ENCODE results near the gene MYLK4. TPM values are rescaled to one million over a fixed set of nuclear protein-coding genes. Genes with fewer than 3 reads are reported as not detected.

MYLK4 gene
- total and polyA plus RNA-seq, 2 donors (not counting 3 experiments of a cell fraction or from before 2014, with no cell fraction given), result 0.41 to 0.62 TPM

- H2AFZ ChIP-seq (ENCODE audit: low read depth, low read length), result peak overlapping the region; percentile 15
- no peaks in the 10 kb centered on the region for H4K20me1 ChIP-seq (replicated peaks; ENCODE audit: control insufficient read depth, extremely low read depth, insufficient read depth, low read length)
- H3K36me3 ChIP-seq (ENCODE audit: control insufficient read depth in 2 of 2, extremely low read depth in 1 of 2, insufficient read depth in 2 of 2, low read length in 2 of 2), result no peaks in the 10 kb centered on the region
- no peaks in the 10 kb centered on the region for H3K9me3 ChIP-seq (replicated peaks; ENCODE audit: control insufficient read depth, insufficient read depth, low read length)
- intact Hi-C loops (cut with micrococcal nuclease) (no loop called here), dilution Hi-C loops (cut with MboI; ENCODE audit: extremely low pct_ligation_motif_present, low sequenced_read_pairs) (no loop called here)
- no peak overlapping the region for H3K9ac ChIP-seq (replicated peaks; ENCODE audit: extremely low read depth, insufficient read depth, low read length)
- no peaks in the 10 kb centered on the region for H3K4me1 ChIP-seq (ENCODE audit: control insufficient read depth, extremely low read depth, insufficient read depth, low read length)
- H3K27ac ChIP-seq (ENCODE audit: insufficient read depth, low read depth, low read length), result no peak overlapping the region
- H3K4me3 ChIP-seq (replicated peaks in 1 of 3; ENCODE audit: insufficient read depth in 1 of 3, low read depth in 1 of 3, low read length in 3 of 3), result no peak overlapping the region
- H3K79me2 ChIP-seq (ENCODE audit: control insufficient read depth, insufficient read depth, low read length), result no peaks in the 10 kb centered on the region
- no TSS peak for BruUV-seq (replicated peaks)
- CTCF ChIA-PET, result no interaction called here
- no peak overlapping the region for H3K4me2 ChIP-seq (ENCODE audit: insufficient read depth, low read length)
- H3K9me1 ChIP-seq (replicated peaks; ENCODE audit: control insufficient read depth, extremely low read depth, insufficient read depth, low read length), result no peaks in the 10 kb centered on the region
- POLR2A ChIA-PET, result no interaction called here
- FAIRE-seq (peak; percentile 15), DNase-seq (ENCODE audit: low read depth, low spot score) (peak; percentile 6)
- H3K27me3 ChIP-seq (ENCODE audit: control insufficient read depth in 2 of 2, insufficient read depth in 2 of 2, low read length in 2 of 2), result no peaks in the 10 kb centered on the region
- TF ChIP-seq POLR2AphosphoS5 (IDR thresholded peaks at IDR 0.05; ENCODE audit: insufficient read depth, low read depth, low read length) (no peak), JUN (IDR thresholded peaks at IDR 0.05; ENCODE audit: borderline replicate concordance, insufficient read depth, insufficient read length, low read depth) (no peak)
Observed at GRCh38 chr6:2684103-2684749, 66.5 kb downstream of the MYLK4 start.

- no peak overlapping the region for H3K4me2 ChIP-seq (ENCODE audit: insufficient read depth, low read length)
- H3K27me3 ChIP-seq (ENCODE audit: control insufficient read depth in 2 of 2, insufficient read depth in 2 of 2, low read length in 2 of 2), result no peaks in the 10 kb centered on the region
- CTCF ChIA-PET, result interaction anchor here (0.8 kb wide), 1 partner anchor 9 kb away, joined by 3 read pairs; no protein-coding TSS in a partner anchor
- dilution Hi-C loops (cut with MboI; ENCODE audit: extremely low pct_ligation_motif_present, low sequenced_read_pairs), result no loop called here
- POLR2A ChIA-PET, result no interaction called here
- no peak overlapping the region for H2AFZ ChIP-seq (ENCODE audit: low read depth, low read length)
- intact Hi-C loops (cut with micrococcal nuclease), result no loop called here
- no peaks in the 10 kb centered on the region for H3K9me3 ChIP-seq (replicated peaks; ENCODE audit: control insufficient read depth, insufficient read depth, low read length)
- H3K79me2 ChIP-seq (ENCODE audit: control insufficient read depth, insufficient read depth, low read length), result no peaks in the 10 kb centered on the region
- no peaks in the 10 kb centered on the region for H3K4me1 ChIP-seq (ENCODE audit: control insufficient read depth, extremely low read depth, insufficient read depth, low read length)
- TF ChIP-seq MYC (IDR thresholded peaks at IDR 0.05; ENCODE audit: low read depth, low read length), result no peak
- TF ChIP-seq MAX (IDR thresholded peaks at IDR 0.05; ENCODE audit: insufficient read depth, insufficient read length), result no peak
- no TSS peak for BruUV-seq (replicated peaks)
- DNase-seq (ENCODE audit: low read depth, low spot score), result no peak
- no peaks in the 10 kb centered on the region for H3K36me3 ChIP-seq (ENCODE audit: control insufficient read depth in 2 of 2, extremely low read depth in 1 of 2, insufficient read depth in 2 of 2, low read length in 2 of 2)
- H3K4me3 ChIP-seq (replicated peaks in 1 of 3; ENCODE audit: insufficient read depth in 1 of 3, low read depth in 1 of 3, low read length in 3 of 3), result no peak overlapping the region
- H4K20me1 ChIP-seq (replicated peaks; ENCODE audit: control insufficient read depth, extremely low read depth, insufficient read depth, low read length), result no peaks in the 10 kb centered on the region
- no peaks in the 10 kb centered on the region for H3K9me1 ChIP-seq (replicated peaks; ENCODE audit: control insufficient read depth, extremely low read depth, insufficient read depth, low read length)
- H3K27ac ChIP-seq (ENCODE audit: insufficient read depth, low read depth, low read length), result no peak overlapping the region
- H3K9ac ChIP-seq (replicated peaks; ENCODE audit: extremely low read depth, insufficient read depth, low read length), result no peak overlapping the region
- FAIRE-seq, result no peak
Observed at GRCh38 chr6:2680264-2680922, 70.3 kb downstream of the MYLK4 start.
